Spleen (tissue), 7 donors: ENCODE results near the gene NRG3.

Experiments used
- CTCF ChIP-seq, 11 experiments: fragments of 200-600 bp in 7 of 11; fragments of 450-650 bp in 4 of 11; sonication (generic) in 4 of 11; IDR thresholded peaks in 8 of 11; conservative IDR thresholded peaks in 3 of 11; 1 replicate in 7 of 11; 2 replicates in 4 of 11; pipeline versions ENCODE4 v1.4.0 to v1.8.0; 2016 to 2021; ENCODE audit warnings: antibody characterized with exemption in 11 of 11, inconsistent platforms in 4 of 11, mild to moderate bottlenecking in 1 of 11
- POLR2A ChIP-seq, 3 donors: fragments of 450-650 bp; IDR thresholded peaks; one replicate each; pipeline ENCODE4 v1.5.1; 2017; ENCODE audit warnings: antibody characterized with exemption in 3 of 3, mild to moderate bottlenecking in 1 of 3
- donor health status: DM: no; HTN: no; CAD: no; lungs with moderate emphysema.
- donor health status: DM: no; HTN: no; CAD: no.
- donor health status: DM: no; HTN: no; CAD: no.

GRCh38 chr10:82934947-82935346 is 1060.0 kb downstream of the NRG3 start:
- TF ChIP-seq CTCF (IDR thresholded peaks at IDR 0.05 in 8 of 11, conservative IDR thresholded peaks at IDR 0.05 in 3 of 11) = no peak
- TF ChIP-seq POLR2A (IDR thresholded peaks at IDR 0.05) = no peak
